ENCODE results near the gene HSPB6.

HSPB6 gene

DNA sequence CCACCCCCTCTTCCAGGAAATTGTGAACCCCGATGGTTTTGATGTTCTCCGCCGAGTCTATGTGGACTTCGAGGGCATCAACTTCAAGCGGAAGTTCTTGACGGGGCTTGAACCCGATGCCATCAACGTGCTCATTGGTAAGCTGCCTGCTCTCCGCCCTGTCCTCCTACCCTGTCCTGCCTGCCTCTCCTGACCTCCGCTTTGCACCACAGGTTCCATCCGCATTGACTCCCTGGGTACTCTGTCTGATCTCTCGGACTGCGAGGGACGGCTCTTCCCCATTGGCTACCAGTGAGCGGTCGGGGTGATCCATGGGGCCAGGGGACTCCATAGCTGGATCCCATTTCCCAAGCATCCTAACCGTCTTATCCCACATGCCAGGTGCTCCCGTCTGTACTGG lies 26.5 kb downstream of the HSPB6 start:
- TF ChIP-seq, protein P1, sequence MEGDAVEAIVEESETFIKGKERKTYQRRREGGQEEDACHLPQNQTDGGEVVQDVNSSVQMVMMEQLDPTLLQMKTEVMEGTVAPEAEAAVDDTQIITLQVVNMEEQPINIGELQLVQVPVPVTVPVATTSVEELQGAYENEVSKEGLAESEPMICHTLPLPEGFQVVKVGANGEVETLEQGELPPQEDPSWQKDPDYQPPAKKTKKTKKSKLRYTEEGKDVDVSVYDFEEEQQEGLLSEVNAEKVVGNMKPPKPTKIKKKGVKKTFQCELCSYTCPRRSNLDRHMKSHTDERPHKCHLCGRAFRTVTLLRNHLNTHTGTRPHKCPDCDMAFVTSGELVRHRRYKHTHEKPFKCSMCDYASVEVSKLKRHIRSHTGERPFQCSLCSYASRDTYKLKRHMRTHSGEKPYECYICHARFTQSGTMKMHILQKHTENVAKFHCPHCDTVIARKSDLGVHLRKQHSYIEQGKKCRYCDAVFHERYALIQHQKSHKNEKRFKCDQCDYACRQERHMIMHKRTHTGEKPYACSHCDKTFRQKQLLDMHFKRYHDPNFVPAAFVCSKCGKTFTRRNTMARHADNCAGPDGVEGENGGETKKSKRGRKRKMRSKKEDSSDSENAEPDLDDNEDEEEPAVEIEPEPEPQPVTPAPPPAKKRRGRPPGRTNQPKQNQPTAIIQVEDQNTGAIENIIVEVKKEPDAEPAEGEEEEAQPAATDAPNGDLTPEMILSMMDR (IDR thresholded peaks at IDR 0.05; ENCODE audit: unreplicated experiment in 3 of 3), result no peak
- Mint-ChIP-seq H3K27ac (no peak overlapping the region), H3K4me3 (no peak overlapping the region), H3K27me3 (ENCODE audit: low read depth) (no peaks in the 10 kb centered on the region), H3K9me3 (no peaks in the 10 kb centered on the region), H3K4me1 (no peaks in the 10 kb centered on the region), H3K36me3 (ENCODE audit: low read depth) (peaks cover 59% of the 10 kb centered on the region)

DNA sequence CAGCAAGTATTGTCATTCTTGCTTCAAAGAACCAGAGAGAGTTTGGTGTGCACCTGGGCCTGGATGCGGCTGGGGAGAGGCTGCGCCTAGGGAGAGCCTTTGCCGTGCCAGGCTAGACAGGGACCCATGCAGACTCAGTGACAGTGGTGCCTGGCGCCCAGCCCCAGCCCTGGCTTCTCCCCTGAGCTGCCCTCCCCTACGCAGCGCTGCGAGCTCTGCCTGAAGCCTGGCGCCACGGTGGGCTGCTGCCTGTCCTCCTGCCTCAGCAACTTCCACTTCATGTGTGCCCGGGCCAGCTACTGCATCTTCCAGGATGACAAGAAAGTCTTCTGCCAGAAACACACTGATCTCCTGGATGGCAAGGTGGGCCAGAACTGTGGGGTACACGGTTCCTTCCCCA lies 27.1 kb downstream of the HSPB6 start:
- Mint-ChIP-seq H3K27ac (no peak overlapping the region), H3K4me3 (no peak overlapping the region)

DNA sequence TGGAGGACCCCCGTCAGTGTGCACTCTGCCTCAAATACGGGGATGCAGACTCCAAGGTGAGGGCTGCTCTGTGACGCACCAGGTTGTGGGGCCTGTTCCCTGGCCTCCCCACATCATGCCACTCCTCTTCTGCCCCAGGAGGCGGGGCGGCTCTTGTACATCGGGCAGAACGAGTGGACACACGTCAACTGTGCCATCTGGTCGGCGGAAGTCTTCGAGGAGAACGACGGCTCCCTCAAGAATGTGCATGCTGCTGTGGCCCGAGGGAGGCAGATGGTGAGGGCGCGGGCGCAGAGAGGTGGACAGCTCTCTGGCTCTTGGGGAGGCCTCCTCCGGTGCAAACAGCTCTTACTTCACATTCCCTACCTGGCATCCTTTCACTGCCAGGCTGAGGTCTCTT lies 27.8 kb downstream of the HSPB6 start:
- Mint-ChIP-seq H3K4me3 (no peak overlapping the region), H3K4me1 (no peaks in the 10 kb centered on the region), H3K27me3 (ENCODE audit: low read depth) (no peaks in the 10 kb centered on the region), H3K9me3 (no peaks in the 10 kb centered on the region), H3K36me3 (ENCODE audit: low read depth) (peaks cover 59% of the 10 kb centered on the region), H3K27ac (no peak overlapping the region)
- TF ChIP-seq, protein P1 (IDR thresholded peaks at IDR 0.05; ENCODE audit: unreplicated experiment in 3 of 3), result no peak

More for the DNA sequence above, 27.1 kb downstream of the HSPB6 start:
- TF ChIP-seq, protein P1 (IDR thresholded peaks at IDR 0.05; ENCODE audit: unreplicated experiment in 3 of 3), result no peak
- Mint-ChIP-seq H3K4me1 (no peaks in the 10 kb centered on the region), H3K36me3 (ENCODE audit: low read depth) (peaks cover 61% of the 10 kb centered on the region), H3K9me3 (no peaks in the 10 kb centered on the region), H3K27me3 (ENCODE audit: low read depth) (no peaks in the 10 kb centered on the region)

DNA sequence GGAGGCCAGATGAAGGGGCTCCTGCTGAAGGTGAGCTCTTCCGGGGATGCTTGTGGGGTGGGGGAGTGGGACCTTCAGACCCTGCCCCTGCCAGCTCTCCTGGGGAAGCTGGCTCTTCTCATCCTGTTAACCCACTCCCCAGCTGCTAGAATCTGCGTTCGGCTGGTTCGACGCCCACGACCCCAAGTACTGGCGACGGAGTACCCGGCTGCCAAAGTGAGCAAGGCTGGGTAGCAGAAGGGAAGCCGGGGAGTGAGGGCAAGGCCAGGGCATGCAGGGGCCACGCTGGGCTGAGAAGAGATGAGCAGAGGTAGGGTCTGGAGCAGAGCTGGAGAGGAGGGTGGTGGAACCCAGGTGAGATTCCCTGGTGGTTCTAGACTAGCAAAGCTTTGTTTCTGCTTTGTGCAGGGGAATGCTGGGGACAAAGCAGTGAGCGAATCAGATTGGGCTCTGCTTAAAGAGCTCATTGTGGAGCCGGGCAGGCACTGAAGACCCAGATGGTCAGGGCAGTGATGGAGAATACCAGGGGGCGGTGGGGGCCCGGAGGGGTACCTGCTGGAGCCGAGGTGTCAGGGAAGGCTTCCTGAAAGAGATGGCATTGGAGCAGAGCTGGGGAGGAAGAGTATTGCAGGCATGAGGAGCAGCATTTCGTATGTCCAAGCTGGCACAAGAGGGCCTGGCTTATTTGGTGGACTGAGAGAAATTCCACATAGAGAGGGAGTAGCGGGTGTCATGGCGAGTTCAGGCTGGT lies 28.7 kb downstream of the HSPB6 start:
- H3K4me1 Mint-ChIP-seq, result no peaks in the 10 kb centered on the region
- peaks cover 65% of the 10 kb centered on the region for H3K36me3 Mint-ChIP-seq (ENCODE audit: low read depth)
- no peaks in the 10 kb centered on the region for H3K9me3 Mint-ChIP-seq
- TF ChIP-seq, protein P1 (IDR thresholded peaks at IDR 0.05; ENCODE audit: unreplicated experiment in 3 of 3), result no peak
- no peak overlapping the region for H3K4me3 Mint-ChIP-seq
- H3K27ac Mint-ChIP-seq, result no peak overlapping the region
- H3K27me3 Mint-ChIP-seq (ENCODE audit: low read depth), result no peaks in the 10 kb centered on the region

DNA sequence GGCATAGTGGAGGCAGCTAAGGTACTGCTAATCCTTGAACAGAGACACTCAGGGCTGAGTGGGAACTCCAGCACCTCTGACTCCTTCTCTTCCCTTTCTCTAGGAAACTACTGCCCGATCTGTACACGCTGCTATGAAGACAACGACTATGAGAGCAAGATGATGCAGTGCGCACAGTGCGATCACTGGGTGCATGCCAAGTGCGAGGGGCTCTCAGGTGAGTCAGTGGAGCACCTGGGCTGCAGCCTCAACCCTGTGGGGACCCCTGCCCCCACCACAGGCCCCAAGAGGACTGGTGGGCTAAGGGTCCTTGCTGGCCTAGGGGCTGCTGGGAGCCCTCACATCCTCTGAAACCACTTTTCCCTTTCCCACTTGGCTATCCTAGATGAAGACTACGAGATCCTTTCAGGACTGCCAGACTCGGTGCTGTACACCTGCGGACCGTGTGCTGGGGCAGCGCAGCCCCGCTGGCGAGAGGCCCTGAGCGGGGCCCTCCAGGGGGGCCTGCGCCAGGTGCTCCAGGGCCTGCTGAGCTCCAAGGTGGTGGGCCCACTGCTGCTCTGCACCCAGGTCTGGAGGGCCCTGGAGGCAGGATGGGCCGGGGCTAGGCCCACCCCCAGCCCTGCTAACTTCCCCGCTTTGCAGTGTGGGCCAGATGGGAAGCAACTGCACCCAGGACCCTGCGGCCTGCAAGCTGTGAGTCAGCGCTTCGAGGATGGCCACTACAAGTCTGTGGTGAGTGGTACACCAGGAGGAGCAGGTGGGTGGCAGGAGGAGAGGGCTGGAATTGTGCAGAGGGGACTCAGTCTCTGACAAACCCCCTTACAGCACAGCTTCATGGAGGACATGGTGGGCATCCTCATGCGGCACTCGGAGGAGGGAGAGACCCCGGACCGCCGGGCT lies 29.5 kb downstream of the HSPB6 start:
- Mint-ChIP-seq H3K27ac (no peak overlapping the region), H3K4me3 (no peak overlapping the region), H3K9me3 (no peaks in the 10 kb centered on the region), H3K4me1 (no peaks in the 10 kb centered on the region), H3K27me3 (ENCODE audit: low read depth) (no peaks in the 10 kb centered on the region), H3K36me3 (ENCODE audit: low read depth) (peaks cover 70% of the 10 kb centered on the region)
- TF ChIP-seq, protein P1 (IDR thresholded peaks at IDR 0.05; ENCODE audit: unreplicated experiment in 3 of 3), result no peak

Measured in nephron (organoid).